ENCODE measurements around the gene PGLYRP4.
A peak's percentile ranks its signal among the peaks of the same experiment; 100 is the strongest.

The PGLYRP4 gene

GRCh38 chr1:153305682-153306081 lies 43.0 kb downstream of the PGLYRP4 start:
- no peak for FAIRE-seq
- DNase-seq (ENCODE audit: extremely low spot score, insufficient read length, low read depth): no peak

- no peak for FAIRE-seq
These were observed 46.3 kb downstream of the PGLYRP4 start for GRCh38 chr1:153302308-153302707.

DNA sequence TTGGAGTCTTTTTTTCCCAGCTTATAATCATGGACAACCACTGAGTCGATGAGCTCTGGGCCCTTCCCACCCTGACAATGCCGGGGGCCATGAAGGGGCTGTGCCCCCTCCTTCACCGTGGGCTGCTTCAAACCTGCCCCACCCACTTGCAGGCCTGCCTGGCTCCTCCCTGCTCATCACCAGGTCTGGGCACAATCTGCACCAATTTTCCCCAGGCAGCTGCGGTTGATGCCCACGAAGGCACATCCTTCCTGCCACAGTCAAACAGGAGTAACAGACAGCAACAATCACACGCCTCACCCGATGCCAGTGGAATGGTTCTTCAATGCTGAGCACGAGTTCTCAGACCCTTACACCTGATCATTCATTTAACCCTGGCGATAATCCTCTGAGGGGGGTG lies 54.8 kb downstream of the PGLYRP4 start:
- DNase-seq (ENCODE audit: extremely low spot score, insufficient read length, low read depth): no peak
- no peak for FAIRE-seq

More at GRCh38 chr1:153302308-153302707, 46.3 kb downstream of the PGLYRP4 start:
- no peak for DNase-seq (ENCODE audit: extremely low spot score, insufficient read length, low read depth)

GRCh38 chr1:153293480-153293775 lies 55.2 kb downstream of the PGLYRP4 start:
- no peak for DNase-seq (ENCODE audit: extremely low spot score, insufficient read length, low read depth)
- FAIRE-seq: no peak

- FAIRE-seq (no peak), DNase-seq (ENCODE audit: extremely low spot score, insufficient read length, low read depth) (no peak)
These were observed 55.7 kb downstream of the PGLYRP4 start for GRCh38 chr1:153292740-153293479.

DNA sequence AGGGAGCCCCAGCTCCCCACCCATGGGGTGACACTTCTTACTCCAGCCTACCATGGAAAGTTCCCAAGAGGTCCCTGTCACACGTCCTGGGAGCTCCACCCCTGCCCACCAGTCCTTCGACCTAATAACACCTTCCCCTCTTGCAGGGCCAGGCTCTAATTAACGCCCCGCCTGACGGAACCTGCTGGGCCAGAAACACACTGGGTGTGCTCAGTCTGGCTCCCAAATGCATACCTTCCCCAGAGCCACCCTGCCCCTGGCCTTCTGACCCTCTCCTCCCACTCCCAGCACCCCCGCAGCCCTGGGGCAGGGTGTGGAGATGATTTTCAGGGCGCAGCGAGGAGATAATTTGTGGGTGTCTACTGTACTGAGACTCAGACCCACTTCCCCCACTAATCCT lies 56.5 kb downstream of the PGLYRP4 start:
- DNase-seq (ENCODE audit: extremely low spot score, insufficient read length, low read depth): no peak
- no peak for FAIRE-seq

GRCh38 chr1:153291514-153291913 lies 57.1 kb downstream of the PGLYRP4 start:
- DNase-seq (ENCODE audit: extremely low spot score, insufficient read length, low read depth) (no peak), FAIRE-seq (peak; percentile 67)

DNA sequence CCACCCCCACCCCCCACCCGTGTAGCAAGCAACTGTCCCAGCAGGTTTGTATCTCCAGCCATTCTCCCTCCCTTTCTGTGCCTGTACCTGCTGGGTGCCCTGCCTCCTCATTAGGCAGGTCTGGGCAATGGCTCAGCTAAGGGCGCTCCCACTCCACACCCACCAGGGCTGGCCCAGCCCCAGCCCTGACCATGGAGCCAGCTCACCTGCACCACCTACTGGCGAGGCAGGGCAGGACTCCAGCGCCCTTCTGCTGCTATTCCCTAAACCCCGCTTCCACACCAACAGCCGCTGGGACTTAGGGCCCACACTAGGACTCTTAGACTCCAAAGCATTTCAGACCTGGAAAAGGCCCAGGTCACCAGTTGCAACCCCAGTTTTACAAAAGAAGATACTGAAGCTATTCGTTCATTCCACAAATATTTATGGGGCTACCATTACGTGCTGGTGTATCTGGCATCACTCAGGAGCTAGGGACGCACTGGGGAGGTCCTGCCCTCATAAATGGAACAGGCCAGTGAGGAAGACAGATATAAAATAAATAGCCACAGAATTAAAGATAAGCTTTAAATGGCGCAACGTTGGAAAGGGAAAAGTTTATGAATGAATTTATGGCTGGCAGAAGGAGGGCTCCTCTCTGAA lies 59.9 kb downstream of the PGLYRP4 start:
- no peak for DNase-seq (ENCODE audit: extremely low spot score, insufficient read length, low read depth)

More for the DNA sequence above, 59.9 kb downstream of the PGLYRP4 start:
- no peak for FAIRE-seq

Measured in GM18507 (cell line).